ENCODE data around the gene PHC2.

DNA sequence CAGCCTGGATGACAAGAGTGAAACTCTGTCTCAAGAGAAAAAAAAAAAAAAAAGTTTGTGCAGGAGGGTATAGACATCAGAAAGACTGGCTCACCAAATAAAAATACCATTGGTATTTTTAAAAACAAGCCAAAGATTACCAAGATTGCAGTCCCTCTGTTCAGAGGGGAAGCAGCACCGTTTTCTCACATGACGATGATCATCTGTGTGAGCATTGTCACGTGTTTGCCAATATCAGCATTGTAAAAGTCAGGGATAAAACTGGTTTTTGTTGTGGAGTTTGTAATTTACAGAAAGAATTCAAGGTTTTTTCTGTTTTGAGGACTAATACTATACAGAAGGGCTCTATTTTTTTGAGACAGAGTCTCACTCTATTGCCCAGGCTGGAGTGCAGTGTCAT is 148.1 kb downstream of the PHC2 start:
- TF ChIP-seq CTCF (IDR thresholded peaks at IDR 0.05) (no peak), POLR2A (IDR thresholded peaks at IDR 0.05) (no peak)
